Heart right ventricle (tissue), 16 donors: ENCODE results near the gene SLC7A8. TPM values are rescaled to one million over a fixed set of nuclear protein-coding genes. Genes with fewer than 3 reads are reported as not detected.

Experiments
- ATAC-seq, 8 donors: fragments of 200-7000 bp; cut with Tn5 transposase; one replicate each; pipeline ENCODE4 v1.9.1; 2020; ENCODE audit warnings: mild to moderate bottlenecking in 8 of 8, moderate library complexity in 8 of 8, moderate number of reproducible peaks in 1 of 8
- DNase-seq, 2 donors: peaks; one replicate each; pipeline ENCODE4 v3.0.0-alpha.2; 2020
- H3K27ac ChIP-seq, 10 donors: fragments of 200-600 bp; sonication (generic) in 2 of 10; one replicate each; pipeline versions ENCODE4 v1.5.0 to v1.8.0; 2020 to 2022; ENCODE audit warnings: mild to moderate bottlenecking in 3 of 10
- H3K27me3 ChIP-seq, 7 donors: fragments of 200-600 bp; one replicate each; pipeline ENCODE4 v1.8.0; 2021 to 2022; ENCODE audit warnings: mild to moderate bottlenecking in 2 of 7
- H3K36me3 ChIP-seq, 9 donors: fragments of 200-600 bp; sonication (generic) in 1 of 9; one replicate each; pipeline versions ENCODE4 v1.5.0 to v1.8.0; 2020 to 2022; ENCODE audit warnings: mild to moderate bottlenecking in 2 of 9
- H3K4me1 ChIP-seq, 9 donors: fragments of 200-600 bp; sonication (generic) in 1 of 9; one replicate each; pipeline versions ENCODE4 v1.5.0 to v1.8.0; 2020 to 2022; ENCODE audit warnings: mild to moderate bottlenecking in 4 of 9
- H3K4me3 ChIP-seq, 10 donors: fragments of 200-600 bp; sonication (generic) in 2 of 10; one replicate each; pipeline versions ENCODE4 v1.5.0 to v1.8.0; 2020 to 2022; ENCODE audit warnings: mild to moderate bottlenecking in 7 of 10, moderate library complexity in 2 of 10
- H3K9me3 ChIP-seq, 11 donors: fragments of 200-600 bp in 10 of 11; sonication (generic) in 2 of 11; one replicate each; pipeline versions ENCODE4 v1.5.0 to v1.8.0; 2013 to 2022; ENCODE audit warnings: mild to moderate bottlenecking in 2 of 11, control low read depth in 1 of 11, moderate library complexity in 1 of 11
- CTCF ChIP-seq, 9 donors: fragments of 200-600 bp; sonication (generic) in 2 of 9; IDR thresholded peaks; one replicate each; pipeline versions ENCODE4 v1.5.0 to v1.8.0; 2021 to 2022; ENCODE audit warnings: antibody characterized with exemption in 9 of 9, mild to moderate bottlenecking in 5 of 9, moderate library complexity in 1 of 9
- WGBS, 2 donors: extraction: QIAGEN DNeasy Blood & Tissue Kit; methylation state at CpG; one replicate each; pipeline ENCODE4 v1.1.7; 2013; ENCODE audit warnings: inconsistent platforms in 1 of 2; 5-methylcytosine and 5-hydroxymethylcytosine counted together
- intact Hi-C, 10 donors: fragments of 100-400 bp; cut with DNase I; formaldehyde crosslinking; loops; one replicate each; pipeline versions ENCODE4 v1.11.1 to v1.14.2; 2022
- polyA plus RNA-seq, 2 donors: library from polyadenylated mRNA; stranded (reverse); fragments of 200-250 nt; gene quantifications; one replicate each; pipeline ENCODE4 v1.2.3, GENCODE V29; 2013
- total RNA-seq, 10 donors: library from RNA; stranded (reverse); fragmentation: NEBNext Ultra II Directional in 3 of 10; extraction: Animal tissue kit (Norgen Biotek cat#: 25700) in 3 of 10; gene quantifications; one replicate each; pipeline versions ENCODE4 v1.2.1 to v1.2.4, GENCODE V29; 2021 to 2023
- donor health status: Arrhythmogenic right ventricular cardiomyopathy.
- donor health status: ischemic (EF 13 %, LVEDD 7.1; RV severe dilation, severe dysfunction).
- donor health status: healthy with polysubstance abuse.
- donor health status: DM: no; HTN: yes; CAD: no.
- donor health status: DM: no; HTN: no; CAD: no.
- donor health status: ischemic (EF 25% LVEDD 6.9; RV normal size, moderate dysfunction).
- donor health status: ischemic (EF 25% LVEDD 5.7; RV mildly dilated, moderate dysfunction).
- donor health status: healthy.
- donor health status: DM: yes; HTN: yes; CAD: no.
- donor health status: Ischemic cardiomyopathy.
- donor health status: ischemic (EF 35%, LVEDD 5.7; RV mildly dilated, moderate dysfunction).
- donor health status: nonischemic (EF 11% LVEDD 7.7; RV severe dilation, severe dysfunction).
- donor health status: DM: yes; HTN: yes; CAD: no.
- donor health status: PGD.
- donor health status: ischemic (EF 29% LVEDD 5.4; RV normal size, mild dysfunction).
- donor health status: nonischemic (EF 23%, LVEDD 6.1; RV moderate dilation, normal function).

SLC7A8 gene
- total and polyA plus RNA-seq, 12 donors, result 5.9 to 14.9 (median 9.6) TPM

GRCh38 chr14:23136566-23137133, 46.8 kb downstream of the SLC7A8 start:
- peaks cover 0 to 40% (median 0%) of the 10 kb centered on the region in 9 donors for H3K36me3 ChIP-seq
- 79 to 84% methylated on average over 16 of the region's 16 CpGs for WGBS, 2 donors

GRCh38 chr14:23132970-23133369, 50.5 kb downstream of the SLC7A8 start:
- no peak for TF ChIP-seq CTCF (IDR thresholded peaks at IDR 0.05)
- H3K4me1 ChIP-seq, result peaks cover 0 to 23% (median 3%) of the 10 kb centered on the region in 9 donors
- H3K36me3 ChIP-seq, result peaks cover 0 to 38% (median 0%) of the 10 kb centered on the region in 9 donors
- 72 to 76% methylated on average over 8 of the region's 8 CpGs for WGBS, 2 donors
- ATAC-seq (no peak), DNase-seq (no peak)
- no peak overlapping the region for H3K4me3 ChIP-seq
- no peak overlapping the region for H3K27ac ChIP-seq
- intact Hi-C loops, result no loop called here
- no peaks in the 10 kb centered on the region for H3K27me3 ChIP-seq
- H3K9me3 ChIP-seq, result no peaks in the 10 kb centered on the region

More at GRCh38 chr14:23136566-23137133, 46.8 kb downstream of the SLC7A8 start:
- ATAC-seq (peak in 2 of 8 donors; percentile 11 to 26), DNase-seq (no peak)
- H3K27ac ChIP-seq, result no peak overlapping the region
- H3K9me3 ChIP-seq, result no peaks in the 10 kb centered on the region
- H3K27me3 ChIP-seq, result no peaks in the 10 kb centered on the region
- no peak overlapping the region for H3K4me3 ChIP-seq
- H3K4me1 ChIP-seq, result peaks cover 0 to 7% (median 0%) of the 10 kb centered on the region in 9 donors
- no peak for TF ChIP-seq CTCF (IDR thresholded peaks at IDR 0.05)
- intact Hi-C loops, result no loop called here

- intact Hi-C loops, result no loop called here
- ATAC-seq (peak in 1 of 8 donors; percentile 16), DNase-seq (no peak)
- Histone ChIP-seq H3K36me3 (peaks cover 0 to 33% (median 0%) of the 10 kb centered on the region in 9 donors), H3K27me3 (no peaks in the 10 kb centered on the region), H3K27ac (no peak overlapping the region), H3K4me1 (peaks cover 0 to 23% (median 0%) of the 10 kb centered on the region in 9 donors), H3K4me3 (no peak overlapping the region), H3K9me3 (no peaks in the 10 kb centered on the region)
- 76 to 84% methylated on average over 5 of the region's 5 CpGs for WGBS, 2 donors
- no peak for TF ChIP-seq CTCF (IDR thresholded peaks at IDR 0.05)
Measured at GRCh38 chr14:23131482-23131881, 52.0 kb downstream of the SLC7A8 start.

GRCh38 chr14:23130871-23131270, 52.6 kb downstream of the SLC7A8 start:
- Histone ChIP-seq H3K4me1 (peaks cover 0 to 23% (median 0%) of the 10 kb centered on the region in 9 donors), H3K27ac (no peak overlapping the region), H3K4me3 (no peak overlapping the region), H3K9me3 (no peaks in the 10 kb centered on the region), H3K27me3 (no peaks in the 10 kb centered on the region), H3K36me3 (peaks cover 0 to 31% (median 0%) of the 10 kb centered on the region in 9 donors)
- TF ChIP-seq CTCF (IDR thresholded peaks at IDR 0.05), result no peak
- peak in 1 of 8 donors; percentile 49 for ATAC-seq
- WGBS, 2 donors, result 42 to 57% methylated on average over 3 of the region's 3 CpGs
- DNase-seq, result no peak
- intact Hi-C loops, result no loop called here
